Panc1 (cell line): ENCODE data around the gene BANF1.

Experiments used
- CTCF ChIP-seq: fragments of 450-650 bp; IDR thresholded peaks from 2 replicates; pipeline ENCODE4 v1.5.1; 2017; ENCODE audit warnings: mild to moderate bottlenecking
- POLR2AphosphoS5 ChIP-seq: IDR thresholded peaks from 2 replicates; pipeline ENCODE4 v1.6.1; 2012; ENCODE audit warnings: mild to moderate bottlenecking, low read depth, low read length, moderate library complexity
- REST ChIP-seq, 2 experiments: IDR thresholded peaks; 2 replicates each; pipeline ENCODE4 v1.6.1; 2011 to 2012; ENCODE audit warnings: low read depth in 2 of 2, control low read depth in 1 of 2, low read length in 1 of 2, mild to moderate bottlenecking in 1 of 2, moderate library complexity in 1 of 2; ENCODE audit not compliant: insufficient read depth in 1 of 2
- SIN3A ChIP-seq: IDR thresholded peaks from 2 replicates; pipeline ENCODE4 v1.6.1; 2012; ENCODE audit warnings: low read depth, mild to moderate bottlenecking, low read length, moderate library complexity, borderline replicate concordance; ENCODE audit not compliant: insufficient read depth
- TCF7L2 ChIP-seq: IDR thresholded peaks from 2 replicates; pipeline ENCODE4 v1.6.1; 2011; ENCODE audit warnings: mild to moderate bottlenecking, low read depth, low read length, inconsistent platforms

GRCh38 chr11:66048547-66049323 lies 46.4 kb downstream of the BANF1 start, which contains the start of gene GAL3ST3:
- no peak for TF ChIP-seq CTCF
- TF ChIP-seq SIN3A: no peak
- no peak for TF ChIP-seq POLR2AphosphoS5
- no peak for TF ChIP-seq TCF7L2
- no peak for TF ChIP-seq REST (IDR thresholded peaks at IDR 0.05; ENCODE audit: insufficient read depth in 1 of 2, low read depth in 2 of 2, low read length in 1 of 2)
